Fibroblast of gingiva (primary cell): ENCODE data around the gene CCL17.
"Not testable (repeated sequence)": the region's sequence is repeated elsewhere in the genome, so short reads cannot be mapped to it uniquely, and the experiment has no call there.

Experiments used
- DNase-seq: peaks from one replicate; pipeline ENCODE4 v3.0.0-alpha.2; 2011; ENCODE audit warnings: low read depth

Gene CCL17

GRCh38 chr16:57403965-57404817 lies at the start of gene CCL17:
Gene CCL17 (plus strand): TSS chr16:57404767. CDS start chr16:57413933, 9,166 bp downstream.
- no peak for DNase-seq

- no peak for DNase-seq
Measured at GRCh38 chr16:57355898-57356414, 48.6 kb upstream of the CCL17 start.

- no peak for DNase-seq
Measured at GRCh38 chr16:57356547-57356946, 48.0 kb upstream of the CCL17 start.

- DNase-seq: no peak
Measured at GRCh38 chr16:57357330-57358085, 47.1 kb upstream of the CCL17 start.

- no peak for DNase-seq
Measured at GRCh38 chr16:57358086-57358420, 46.5 kb upstream of the CCL17 start.

GRCh38 chr16:57358527-57359095 lies 46.0 kb upstream of the CCL17 start, which contains the start of gene CCL22:
Gene CCL22 (plus strand): TSS chr16:57358783. CDS start chr16:57358817, 34 bp downstream.
- no peak for DNase-seq

GRCh38 chr16:57360321-57360935 lies 44.1 kb upstream of the CCL17 start:
- no peak for DNase-seq

GRCh38 chr16:57361404-57361803 lies 43.2 kb upstream of the CCL17 start:
- DNase-seq: no peak

- no peak for DNase-seq
Measured at GRCh38 chr16:57364143-57364542, 40.4 kb upstream of the CCL17 start.

- DNase-seq: no peak
Measured at GRCh38 chr16:57366544-57367040, 38.0 kb upstream of the CCL17 start.

- DNase-seq: no peak
Measured at GRCh38 chr16:57367116-57367752, 37.3 kb upstream of the CCL17 start.

GRCh38 chr16:57371494-57372371 lies 32.8 kb upstream of the CCL17 start:
- DNase-seq: no peak

- DNase-seq: peak; percentile 14
Measured at GRCh38 chr16:57372372-57373116, 32.0 kb upstream of the CCL17 start, which contains the start of gene CX3CL1. Gene CX3CL1 (plus strand): TSS chr16:57372490. CDS start chr16:57372569, 79 bp downstream.

GRCh38 chr16:57373117-57373947 lies 31.2 kb upstream of the CCL17 start:
- no peak for DNase-seq

- no peak for DNase-seq
Measured at GRCh38 chr16:57374067-57374534, 30.5 kb upstream of the CCL17 start.

- not testable (repeated sequence) for DNase-seq
Measured at GRCh38 chr16:57374925-57375465, 29.6 kb upstream of the CCL17 start.

GRCh38 chr16:57376313-57376818 lies 28.2 kb upstream of the CCL17 start:
- DNase-seq: no peak
